Measurements from ENCODE around the gene TMEM42.
A peak's percentile ranks its signal among the peaks of the same experiment; 100 is the strongest.
"Not testable (repeated sequence)": the region's sequence is repeated elsewhere in the genome, so short reads cannot be mapped to it uniquely, and the experiment has no call there.

TMEM42 gene

DNA sequence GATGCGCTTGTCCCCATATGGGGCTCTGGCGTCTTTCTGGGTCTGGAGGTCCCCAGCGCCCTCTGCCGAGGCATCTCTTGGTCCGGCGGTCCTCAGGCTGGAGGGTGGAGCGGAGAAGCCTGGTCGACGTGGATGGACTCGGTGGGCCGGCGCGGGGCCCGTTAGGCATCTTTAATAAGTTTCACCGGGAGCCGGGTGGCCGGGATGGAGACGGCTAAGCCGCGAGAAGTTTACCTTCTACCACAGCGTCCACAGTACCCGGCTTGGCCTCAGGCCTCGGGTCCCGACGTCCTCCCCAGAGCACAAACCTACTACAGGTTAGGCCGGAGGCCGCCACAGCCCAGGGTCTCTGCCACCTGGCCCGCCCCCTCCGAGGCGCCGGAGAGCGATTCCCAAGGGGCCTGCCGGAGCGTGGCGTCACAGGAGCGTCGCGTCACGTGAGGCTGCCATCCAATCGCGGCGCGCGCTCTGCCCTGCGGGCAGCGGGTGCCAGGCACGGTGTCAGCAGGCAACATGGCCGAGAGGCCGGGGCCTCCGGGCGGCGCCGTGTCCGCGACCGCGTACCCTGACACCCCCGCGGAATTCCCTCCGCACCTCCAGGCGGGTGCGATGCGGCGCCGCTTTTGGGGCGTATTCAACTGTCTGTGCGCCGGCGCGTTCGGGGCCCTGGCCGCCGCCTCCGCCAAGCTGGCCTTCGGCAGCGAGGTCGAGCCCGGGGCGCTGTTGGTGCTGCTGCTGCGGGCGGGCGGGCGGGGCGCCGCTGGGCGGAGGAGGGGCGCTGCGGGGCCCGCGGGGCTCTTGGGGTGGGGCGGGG is at the start of gene TMEM42:
Gene TMEM42, plus strand, starts transcription at position 501 of the 814 bp plus-strand sequence. Its CDS starts 13 bp downstream, at position 514.
- peak; percentile 80 for DNase-seq

DNA sequence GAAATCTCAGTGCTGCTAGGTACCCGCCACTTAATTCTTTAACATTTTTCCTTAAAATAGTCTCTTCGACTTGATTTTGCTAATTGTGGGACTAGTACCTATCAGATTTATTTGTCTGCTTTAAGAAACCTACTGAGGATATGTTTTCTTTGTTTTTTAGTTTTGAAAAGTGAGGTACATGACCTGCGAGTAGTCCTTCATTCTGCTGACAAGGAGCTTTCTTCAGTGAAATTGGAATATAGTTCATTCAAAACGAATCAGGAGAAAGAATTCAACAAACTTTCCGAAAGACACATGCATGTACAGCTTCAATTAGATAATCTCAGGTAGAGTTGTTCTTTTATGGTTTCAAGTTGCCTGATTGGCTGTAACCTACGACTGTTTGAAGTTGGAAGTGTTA is 47.0 kb upstream of the TMEM42 start:
- DNase-seq: no peak

DNA sequence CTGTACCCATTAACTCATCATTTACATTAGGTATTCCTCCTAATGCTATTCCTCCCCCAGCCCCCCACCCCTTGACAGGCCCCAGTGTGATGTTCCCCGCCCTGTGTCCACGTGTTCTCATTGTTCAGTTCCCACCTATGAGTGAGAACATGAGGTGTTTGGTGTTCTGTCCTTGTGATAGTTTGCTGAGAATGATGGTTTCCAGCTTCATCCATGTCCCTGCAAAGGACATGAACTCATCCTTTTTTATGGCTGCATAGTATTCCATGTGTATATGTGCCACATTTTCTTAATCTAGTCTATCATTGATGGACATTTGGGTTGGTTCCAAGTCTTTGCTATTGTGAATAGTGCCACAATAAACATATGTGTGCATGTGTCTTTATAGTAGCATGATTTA is 45.4 kb upstream of the TMEM42 start:
- not testable (repeated sequence) for DNase-seq

GRCh38 chr3:44821206-44821605 is 40.5 kb upstream of the TMEM42 start:
- DNase-seq: not testable (repeated sequence)

DNA sequence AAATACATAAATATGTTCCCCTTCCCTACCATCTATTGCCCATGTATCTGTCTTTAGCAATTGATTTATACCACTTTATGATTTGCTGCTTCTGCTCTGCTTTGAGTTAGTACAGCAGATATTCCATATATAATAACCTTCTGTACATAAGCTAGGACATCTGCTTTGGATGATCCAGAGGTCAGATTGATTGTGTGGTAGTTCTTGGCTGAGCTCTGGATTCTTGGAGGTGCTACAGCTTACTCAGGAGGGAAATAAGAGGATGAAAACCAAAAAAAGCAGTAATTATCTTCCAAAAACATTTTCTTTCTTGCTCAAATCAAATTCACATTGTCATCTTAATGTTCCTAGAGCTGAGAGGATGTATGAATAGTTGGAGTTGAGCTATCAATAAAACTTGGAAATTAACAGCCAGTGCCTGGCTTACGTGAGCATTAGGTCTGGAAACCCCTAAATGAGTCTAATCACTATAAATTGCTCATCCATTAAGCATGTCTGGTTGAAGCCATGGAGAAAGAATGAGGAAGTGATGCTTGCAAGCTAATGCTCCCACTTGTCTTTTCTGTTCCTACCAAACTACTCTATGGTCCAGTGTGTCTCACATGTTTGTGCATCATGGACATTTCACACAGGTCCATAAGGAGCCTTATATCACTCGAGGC is 36.3 kb upstream of the TMEM42 start:
- no peak for DNase-seq

GRCh38 chr3:44827196-44827595 is 34.5 kb upstream of the TMEM42 start:
- no peak for DNase-seq

GRCh38 chr3:44831232-44831631 is 30.5 kb upstream of the TMEM42 start:
- no peak for DNase-seq

- DNase-seq: no peak
Observed at GRCh38 chr3:44832032-44832431, 29.7 kb upstream of the TMEM42 start.

- no peak for DNase-seq
Observed at GRCh38 chr3:44832965-44833364, 28.7 kb upstream of the TMEM42 start.

GRCh38 chr3:44833394-44833793 is 28.3 kb upstream of the TMEM42 start:
- no peak for DNase-seq

DNA sequence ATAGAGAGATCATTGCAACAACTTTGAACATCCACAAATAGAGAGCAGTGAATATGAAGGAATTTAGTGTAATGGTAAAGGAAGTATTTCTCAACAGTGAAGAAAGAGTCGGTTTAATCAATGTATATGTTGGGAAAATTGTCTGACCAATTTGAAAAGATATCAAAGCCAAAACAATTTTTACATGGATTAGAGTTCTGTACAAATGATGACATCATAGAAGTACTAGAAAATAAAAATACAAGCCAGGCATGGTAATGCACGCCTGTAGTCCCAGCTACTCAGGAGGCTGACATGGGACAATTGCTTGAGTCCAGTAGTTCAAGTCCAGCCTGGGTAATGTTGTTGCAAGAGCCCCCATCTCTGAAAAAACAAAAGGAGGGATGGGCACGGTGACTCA is 26.0 kb upstream of the TMEM42 start:
- no peak for DNase-seq

- DNase-seq: no peak
Observed at GRCh38 chr3:44842376-44842775, 19.3 kb upstream of the TMEM42 start.

GRCh38 chr3:44845528-44846520 is 15.9 kb upstream of the TMEM42 start:
- DNase-seq: no peak

DNA sequence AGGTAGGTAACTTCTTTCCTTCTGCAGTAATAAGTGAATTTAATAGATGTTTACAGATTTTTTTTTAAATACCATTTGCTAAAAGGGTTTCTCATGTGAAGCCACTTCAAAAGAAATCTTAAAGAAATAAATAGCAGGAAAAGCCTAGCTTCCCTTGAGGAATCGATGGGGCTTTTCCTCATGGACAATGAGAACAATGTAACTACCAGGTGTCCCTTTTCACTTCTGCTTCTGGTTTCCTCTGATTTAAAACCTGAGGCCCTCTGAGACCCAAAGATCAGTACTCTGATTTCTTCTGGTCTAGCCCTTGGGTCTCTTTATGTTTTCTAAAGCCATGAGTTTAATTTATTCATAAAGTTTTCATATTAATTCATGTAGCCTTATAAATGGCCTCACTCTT is 13.1 kb upstream of the TMEM42 start:
- DNase-seq: no peak

- not testable (repeated sequence) for DNase-seq
Observed at GRCh38 chr3:44856663-44857062, 5.0 kb upstream of the TMEM42 start.

DNA sequence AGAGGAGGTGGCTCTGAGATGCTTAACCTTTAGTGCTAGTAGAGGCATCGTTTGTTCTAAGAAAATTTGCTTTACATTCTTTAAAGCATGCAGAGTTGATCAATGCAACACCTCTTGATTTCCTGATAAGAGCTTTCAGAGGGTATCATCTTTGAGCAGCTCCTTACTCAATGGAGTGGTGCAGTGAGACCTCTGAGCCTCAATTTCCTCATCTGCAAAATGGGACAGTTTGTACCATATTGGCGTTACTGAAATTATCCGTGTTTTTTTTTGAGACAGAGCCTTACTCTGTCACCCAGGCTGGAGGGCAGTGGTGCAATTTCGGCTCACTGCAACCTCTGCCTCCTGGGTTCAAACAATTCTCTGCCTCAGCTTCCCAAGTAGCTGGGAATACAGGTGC is 1.6 kb upstream of the TMEM42 start:
- DNase-seq: no peak

DNA sequence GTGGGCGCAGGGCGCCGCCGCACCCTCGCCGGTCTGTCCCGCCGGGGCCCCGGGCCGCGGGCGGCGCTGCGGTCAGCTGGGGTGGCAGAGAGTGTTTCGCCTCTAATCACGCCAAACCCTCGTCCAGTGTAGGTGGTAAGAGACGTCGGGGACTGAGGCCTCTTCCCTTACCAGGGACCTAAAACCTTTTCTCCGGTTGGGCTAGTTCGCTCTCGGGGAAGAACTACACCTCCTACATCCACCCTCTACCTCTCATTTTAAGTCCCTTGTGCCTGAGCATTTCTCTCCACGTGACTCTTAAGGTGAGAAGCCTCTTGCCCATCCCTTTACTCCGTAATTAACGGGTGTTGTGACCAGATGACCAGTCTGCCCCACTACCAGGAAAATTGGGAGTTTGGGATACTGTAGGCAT is 520 bp downstream of the TMEM42 start:
- DNase-seq: peak; percentile 20

GRCh38 chr3:44865272-44866035 is 3.7 kb downstream of the TMEM42 start:
- no peak for DNase-seq

GRCh38 chr3:44867421-44868111 is 5.9 kb downstream of the TMEM42 start:
- no peak for DNase-seq

DNA sequence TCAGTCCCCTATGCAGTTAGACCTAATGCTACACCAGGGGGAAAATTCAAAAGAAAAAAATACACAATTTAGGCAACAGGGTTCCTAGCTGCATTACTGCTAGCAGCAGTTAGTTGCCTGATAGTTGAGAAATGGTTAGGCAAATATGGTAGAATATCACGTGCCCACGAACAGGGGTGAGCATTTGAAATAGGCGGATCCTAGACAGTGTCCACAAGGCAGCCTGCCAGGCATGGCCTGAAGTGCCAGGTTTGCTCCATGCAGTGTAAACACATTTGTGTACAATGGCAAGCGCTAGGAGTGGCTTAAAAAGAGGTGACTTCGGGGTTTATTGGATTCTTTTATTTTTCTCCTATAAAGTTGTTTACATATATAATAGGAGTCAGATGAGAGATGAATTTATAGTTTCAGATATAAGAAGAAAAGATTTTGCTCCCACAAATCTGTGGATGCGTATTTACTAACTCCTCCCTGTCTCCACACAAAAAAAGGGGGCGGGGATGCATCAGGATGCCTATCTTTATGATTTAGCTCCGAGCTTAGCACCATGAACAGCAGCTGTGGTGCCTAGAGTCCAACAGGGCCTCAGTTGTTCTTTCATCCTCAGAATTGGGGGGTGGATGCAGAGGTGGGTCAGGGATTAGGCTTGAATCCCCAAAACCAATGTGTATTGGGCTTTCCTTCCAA is 8.8 kb downstream of the TMEM42 start:
- DNase-seq: no peak

- DNase-seq: no peak
Observed at GRCh38 chr3:44874308-44874707, 12.6 kb downstream of the TMEM42 start, which contains the start of gene TGM4. TSS of gene TGM4 (plus strand) at chr3:44874608. CDS start at chr3:44874679, 71 bp downstream.

Data from activated T-cell treated with anti-CD3 and anti-CD28 coated beads for 4 hours (primary cell).